Femur (tissue), 1 donor: ENCODE results near the gene STIP1.
"Not testable (repeated sequence)": the region's sequence is repeated elsewhere in the genome, so short reads cannot be mapped to it uniquely, and the experiment has no call there.

Experiments used
- DNase-seq: peaks from one replicate; pipeline ENCODE4 v3.0.0-alpha.2; 2017

The STIP1 gene

GRCh38 chr11:64240435-64241240 is 54.7 kb downstream of the STIP1 start, which contains the start of gene FKBP2:
Gene FKBP2, plus strand, starts transcription at chr11:64241095. Its CDS starts 1,293 bp downstream, at chr11:64242388.
- DNase-seq, result peak; percentile 99

GRCh38 chr11:64241241-64241490 is 55.2 kb downstream of the STIP1 start:
- DNase-seq, result peak; percentile 100

GRCh38 chr11:64241491-64242374 is 55.8 kb downstream of the STIP1 start:
- peak; percentile 70 for DNase-seq

GRCh38 chr11:64243236-64243854 is 57.4 kb downstream of the STIP1 start:
- no peak for DNase-seq

- DNase-seq, result no peak
These were observed 58.1 kb downstream of the STIP1 start for GRCh38 chr11:64244107-64244506.

GRCh38 chr11:64244966-64245365 is 59.0 kb downstream of the STIP1 start:
- no peak for DNase-seq

GRCh38 chr11:64245401-64245796 is 59.4 kb downstream of the STIP1 start:
- DNase-seq, result peak; percentile 85

- peak; percentile 81 for DNase-seq
These were observed 60.0 kb downstream of the STIP1 start for GRCh38 chr11:64245797-64246620.

- DNase-seq, result not testable (repeated sequence)
These were observed 60.6 kb downstream of the STIP1 start for GRCh38 chr11:64246621-64246870.

- DNase-seq, result peak; percentile 93
These were observed 61.1 kb downstream of the STIP1 start, which contains the start of gene PPP1R14B for GRCh38 chr11:64246871-64247728. Gene PPP1R14B, minus strand, starts transcription at chr11:64246943. Its CDS starts 270 bp downstream, at chr11:64246673.

- DNase-seq, result no peak
These were observed 62.0 kb downstream of the STIP1 start for GRCh38 chr11:64247729-64248531.

- DNase-seq, result no peak
These were observed 62.6 kb downstream of the STIP1 start for GRCh38 chr11:64248578-64248977.

GRCh38 chr11:64249038-64249437 is 63.1 kb downstream of the STIP1 start:
- DNase-seq, result no peak

- DNase-seq, result no peak
These were observed 63.8 kb downstream of the STIP1 start for GRCh38 chr11:64249563-64250414.

GRCh38 chr11:64250415-64251015 is 64.5 kb downstream of the STIP1 start:
- no peak for DNase-seq

GRCh38 chr11:64251016-64251752 is 65.2 kb downstream of the STIP1 start, which contains the start of gene PLCB3:
Gene PLCB3, plus strand, starts transcription at chr11:64251530. Its CDS starts 120 bp downstream, at chr11:64251650.
- peak; percentile 76 for DNase-seq

GRCh38 chr11:64251753-64252002 is 65.7 kb downstream of the STIP1 start:
- no peak for DNase-seq

GRCh38 chr11:64252003-64252872 is 66.3 kb downstream of the STIP1 start:
- no peak for DNase-seq
